ENCODE results near the gene SSU72. TPM values are rescaled to one million over a fixed set of nuclear protein-coding genes. Genes with fewer than 3 reads are reported as not detected.
"Not testable (repeated sequence)": the region's sequence is repeated elsewhere in the genome, so short reads cannot be mapped to it uniquely, and the experiment has no call there.

Gene SSU72
- total RNA-seq, 4 donors from 2014 or later, result 95.7 to 130 (median 107) TPM

DNA sequence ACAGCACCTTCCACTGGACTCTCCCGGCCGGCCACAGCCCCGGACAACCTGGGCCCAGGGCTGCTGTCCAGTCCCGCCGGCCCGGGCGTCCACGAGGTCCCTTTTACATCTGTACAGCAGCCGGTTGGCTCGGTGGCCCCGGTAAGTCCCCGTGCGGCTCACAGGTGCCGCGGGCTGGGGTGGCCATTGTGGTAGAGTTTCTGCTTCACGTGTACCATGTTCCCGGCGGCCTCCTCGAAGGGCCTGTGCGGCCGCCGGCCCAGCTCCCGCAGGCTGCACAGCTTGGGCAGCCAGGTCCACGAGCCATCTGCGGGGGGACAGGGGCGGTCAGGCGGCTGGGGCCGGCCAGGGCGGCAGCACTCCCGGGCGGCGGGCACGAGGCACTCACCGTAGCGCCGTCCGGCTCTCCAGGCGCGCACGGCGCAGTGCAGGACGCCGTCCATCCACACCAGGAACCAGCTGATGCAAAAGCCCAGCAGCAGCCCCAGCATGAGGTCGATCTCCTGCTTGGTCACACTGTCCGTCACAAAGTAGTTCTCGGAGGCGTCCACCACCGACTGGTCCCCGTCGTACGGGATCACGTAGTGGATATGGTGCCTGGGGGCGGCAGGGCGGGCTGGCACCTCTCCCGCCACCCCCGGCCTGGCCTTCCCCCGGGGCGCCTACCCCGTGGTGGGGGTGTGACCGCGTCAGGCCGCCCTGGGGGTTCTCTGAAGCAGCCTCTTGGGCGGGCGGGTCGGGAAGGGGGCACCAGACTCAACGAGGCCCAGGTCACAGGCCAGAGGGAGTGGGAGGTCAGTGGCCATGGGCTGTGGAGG, 39.3 kb downstream of the SSU72 start:
- DNase-seq (ENCODE audit: low spot score), result no peak
- TF ChIP-seq, protein P1, sequence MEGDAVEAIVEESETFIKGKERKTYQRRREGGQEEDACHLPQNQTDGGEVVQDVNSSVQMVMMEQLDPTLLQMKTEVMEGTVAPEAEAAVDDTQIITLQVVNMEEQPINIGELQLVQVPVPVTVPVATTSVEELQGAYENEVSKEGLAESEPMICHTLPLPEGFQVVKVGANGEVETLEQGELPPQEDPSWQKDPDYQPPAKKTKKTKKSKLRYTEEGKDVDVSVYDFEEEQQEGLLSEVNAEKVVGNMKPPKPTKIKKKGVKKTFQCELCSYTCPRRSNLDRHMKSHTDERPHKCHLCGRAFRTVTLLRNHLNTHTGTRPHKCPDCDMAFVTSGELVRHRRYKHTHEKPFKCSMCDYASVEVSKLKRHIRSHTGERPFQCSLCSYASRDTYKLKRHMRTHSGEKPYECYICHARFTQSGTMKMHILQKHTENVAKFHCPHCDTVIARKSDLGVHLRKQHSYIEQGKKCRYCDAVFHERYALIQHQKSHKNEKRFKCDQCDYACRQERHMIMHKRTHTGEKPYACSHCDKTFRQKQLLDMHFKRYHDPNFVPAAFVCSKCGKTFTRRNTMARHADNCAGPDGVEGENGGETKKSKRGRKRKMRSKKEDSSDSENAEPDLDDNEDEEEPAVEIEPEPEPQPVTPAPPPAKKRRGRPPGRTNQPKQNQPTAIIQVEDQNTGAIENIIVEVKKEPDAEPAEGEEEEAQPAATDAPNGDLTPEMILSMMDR (IDR thresholded peaks at IDR 0.05), result no peak
- no peak for ATAC-seq (ENCODE audit: low FRiP score)

DNA sequence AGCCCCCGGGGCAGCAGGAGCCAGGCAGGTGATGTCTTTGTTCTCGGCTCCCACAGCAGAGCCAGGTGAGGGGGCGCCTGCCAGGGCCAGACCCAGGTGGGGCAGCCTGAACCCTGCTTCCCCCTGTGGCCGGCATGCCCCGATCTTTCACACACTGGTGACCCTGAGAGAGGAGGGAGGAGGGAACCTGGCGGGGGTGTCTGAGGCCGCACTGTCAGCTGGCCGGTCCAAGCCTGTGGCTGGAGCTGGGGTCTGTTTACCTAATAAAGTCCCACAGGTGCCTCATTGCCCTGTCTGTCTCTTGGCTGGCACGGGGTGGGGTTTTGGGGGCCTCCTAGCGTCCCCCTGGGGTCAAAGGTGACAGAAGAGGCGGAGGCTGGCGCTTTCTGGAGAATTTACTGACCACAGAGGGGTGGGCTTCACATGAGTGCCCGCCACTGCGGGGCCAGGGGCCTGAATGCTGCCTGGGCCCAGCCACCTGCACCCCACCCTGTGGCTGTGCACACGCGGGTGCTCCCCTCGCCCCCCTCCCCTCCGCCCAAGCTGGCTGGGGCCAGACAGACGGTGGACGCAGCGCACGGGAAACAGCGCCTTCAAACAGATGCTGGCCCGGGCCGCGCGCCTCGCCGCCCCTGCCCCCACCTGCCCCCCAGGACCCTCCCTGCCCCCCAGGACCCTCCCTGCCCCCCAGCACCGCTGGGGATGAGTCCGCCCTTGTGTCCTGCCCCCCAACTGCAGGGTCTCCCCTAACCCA, 40.1 kb downstream of the SSU72 start:
- no peak for ATAC-seq (ENCODE audit: low FRiP score)
- TF ChIP-seq, protein P1 (IDR thresholded peaks at IDR 0.05), result no peak
- no peak for DNase-seq (ENCODE audit: low spot score)

DNA sequence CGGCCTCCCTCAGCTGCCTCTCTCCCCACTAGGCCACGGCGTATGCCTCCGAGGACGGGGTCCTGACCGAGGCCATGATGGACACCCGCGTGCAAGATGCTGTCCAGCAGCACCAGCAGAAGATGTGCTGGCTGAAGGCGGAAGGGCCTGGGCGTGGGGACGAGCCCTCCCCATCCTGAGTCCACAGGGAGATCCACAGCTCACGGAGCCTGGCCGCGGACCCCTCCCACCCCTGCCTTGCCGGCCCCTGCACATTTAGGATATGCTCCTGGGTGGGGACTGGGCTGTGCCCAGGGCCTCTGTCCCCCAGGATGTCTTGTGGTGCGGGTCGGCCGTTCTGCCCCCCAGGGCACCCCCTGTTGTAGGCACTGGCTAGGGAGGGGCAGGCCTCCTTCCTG, 40.8 kb downstream of the SSU72 start:
- ATAC-seq (ENCODE audit: low FRiP score), result not testable (repeated sequence)

DNA sequence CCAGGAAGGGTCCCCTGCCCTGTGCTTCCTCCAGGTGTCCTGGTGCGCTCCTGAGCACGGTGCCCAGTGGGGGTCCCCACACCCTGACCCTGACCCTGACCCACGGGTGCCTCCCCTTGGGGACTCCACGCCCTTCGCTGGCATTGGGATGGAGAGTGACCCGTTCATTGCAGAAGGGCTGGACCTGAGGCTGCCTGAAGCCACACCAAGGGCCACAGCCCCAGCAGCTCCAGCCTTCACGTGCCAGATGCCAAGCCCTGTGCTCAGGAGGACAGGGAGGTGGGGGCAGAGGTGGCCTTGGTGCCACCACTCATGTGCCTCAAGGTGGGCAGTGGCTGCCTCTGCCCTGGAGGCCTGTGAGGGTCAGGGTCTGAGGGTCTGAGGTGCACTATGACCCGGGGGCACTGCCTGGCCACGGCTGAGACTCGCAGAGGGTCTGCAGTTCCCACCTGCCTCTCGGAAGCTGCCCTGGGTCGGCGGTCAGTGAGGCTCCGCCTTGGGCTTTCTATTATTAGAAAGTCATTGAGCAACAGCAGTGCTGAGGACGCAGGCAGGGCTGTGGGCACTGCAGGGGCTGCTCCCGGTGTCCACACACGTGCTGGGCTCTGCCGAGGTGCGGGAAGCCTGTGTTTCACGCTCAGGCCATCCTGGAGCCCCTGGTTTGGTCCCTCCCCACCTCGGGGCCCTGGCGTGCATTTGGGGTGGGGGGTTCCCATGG, 41.3 kb downstream of the SSU72 start:
- DNase-seq (ENCODE audit: low spot score); ATAC-seq (ENCODE audit: low FRiP score): not testable (repeated sequence)

More for the DNA sequence above, 40.8 kb downstream of the SSU72 start:
- DNase-seq (ENCODE audit: low spot score), result not testable (repeated sequence)

DNA sequence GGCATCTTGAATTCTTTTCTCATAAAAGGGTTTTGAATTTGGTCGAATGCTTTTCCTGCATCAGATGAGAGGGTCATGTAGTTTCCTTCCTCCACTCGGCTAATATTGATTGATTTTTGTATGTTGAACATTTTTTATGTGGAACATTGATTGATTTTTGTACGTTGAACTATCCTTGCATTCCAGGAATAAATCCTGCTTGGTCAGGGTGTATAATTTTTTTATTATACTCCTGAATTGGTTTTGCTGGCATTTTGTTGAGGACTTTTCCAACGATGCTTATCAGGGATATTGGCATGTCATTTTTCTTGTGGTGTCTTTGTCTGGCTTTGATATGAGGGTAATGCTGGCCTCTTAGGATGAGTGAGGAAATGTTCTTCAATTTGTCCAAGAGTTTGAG, 42.7 kb downstream of the SSU72 start:
- TF ChIP-seq, protein P1 (IDR thresholded peaks at IDR 0.05), result no peak
- DNase-seq (ENCODE audit: low spot score), result no peak
- no peak for ATAC-seq (ENCODE audit: low FRiP score)

DNA sequence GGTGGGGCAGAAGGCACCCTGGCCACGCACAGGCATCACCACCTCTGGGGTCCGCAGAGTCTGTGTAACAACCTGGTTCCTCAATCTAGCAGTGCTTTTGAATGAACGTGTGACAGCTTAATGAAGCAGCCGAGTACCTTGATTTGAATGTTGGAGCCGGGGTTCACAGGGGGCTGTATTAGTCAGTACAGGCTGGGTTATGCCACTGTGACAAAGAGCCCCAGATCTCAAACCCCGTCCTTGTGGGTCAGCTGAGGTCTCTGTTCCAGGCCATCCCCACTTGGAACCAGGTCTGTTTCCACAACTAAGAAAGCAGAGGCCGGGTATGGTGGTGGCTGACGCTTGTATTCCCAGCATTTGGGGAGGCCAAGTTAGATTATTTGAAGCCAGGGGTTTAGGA, 44.7 kb downstream of the SSU72 start:
- ATAC-seq (ENCODE audit: low FRiP score) (no peak), DNase-seq (ENCODE audit: low spot score) (no peak)
- TF ChIP-seq, protein P1 (IDR thresholded peaks at IDR 0.05), result no peak

DNA sequence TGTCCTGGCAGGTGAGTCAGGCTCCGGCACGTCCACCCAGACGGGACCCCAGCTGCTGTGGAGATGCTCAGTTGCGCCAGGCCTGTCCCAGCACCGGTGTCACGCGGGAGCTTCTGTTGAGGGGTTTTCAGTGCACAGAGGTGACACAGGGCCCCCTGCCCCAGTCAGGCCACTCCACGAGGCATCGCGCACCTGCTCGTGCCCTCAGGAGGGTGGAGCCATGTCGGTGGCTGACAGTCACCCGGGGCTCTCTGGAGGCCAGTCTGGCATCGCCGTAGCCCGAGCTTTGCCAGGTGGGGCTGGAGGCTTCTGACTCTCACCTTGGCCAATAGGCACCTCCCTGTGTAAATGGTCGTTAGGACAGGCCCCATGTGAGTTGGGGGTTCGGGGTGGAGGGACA, 45.3 kb downstream of the SSU72 start:
- TF ChIP-seq, protein P1 (IDR thresholded peaks at IDR 0.05), result no peak
- no peak for DNase-seq (ENCODE audit: low spot score)
- ATAC-seq (ENCODE audit: low FRiP score), result no peak

All from omental fat pad (tissue), 4 donors.